OCI-LY1 (cell line): Measurements from ENCODE around the gene SFTA2.

Source experiments
- H2AFZ ChIP-seq: fragments of 200-600 bp; sonication (generic), shearing (Covaris generic); 2 replicates; pipeline ENCODE4 v1.6.0; 2014; ENCODE audit warnings: antibody characterized with exemption, mild to moderate bottlenecking, low read length
- H3F3A ChIP-seq: fragments of 200-600 bp; sonication (generic), shearing (Covaris generic); 2 replicates; pipeline ENCODE4 v1.6.0; 2014; ENCODE audit warnings: mild to moderate bottlenecking, antibody characterized with exemption, low read length, moderate library complexity; ENCODE audit not compliant: insufficient read depth
- H3K27ac ChIP-seq: fragments of 200-600 bp; sonication (generic); 2 replicates; pipeline ENCODE4 v1.5.1; 2014; ENCODE audit warnings: low read length, mixed run types, mild to moderate bottlenecking, low read depth; ENCODE audit not compliant: poor library complexity, severe bottlenecking
- H3K27me3 ChIP-seq: fragments of 200-600 bp; sonication (generic); 2 replicates; pipeline ENCODE4 v1.6.0; 2014; ENCODE audit warnings: antibody characterized with exemption, mild to moderate bottlenecking, low read length, moderate library complexity; ENCODE audit not compliant: insufficient read depth
- H3K36me3 ChIP-seq: fragments of 200-600 bp; sonication (generic); 2 replicates; pipeline ENCODE4 v1.6.1; 2014; ENCODE audit warnings: mild to moderate bottlenecking, antibody characterized with exemption, low read length, moderate library complexity, mixed read lengths; ENCODE audit not compliant: insufficient read depth
- H3K4me1 ChIP-seq: fragments of 200-600 bp; sonication (generic); 2 replicates; pipeline ENCODE4 v1.5.1; 2014; ENCODE audit warnings: mild to moderate bottlenecking, low read length, moderate library complexity; ENCODE audit not compliant: insufficient read depth, severe bottlenecking
- H3K4me2 ChIP-seq: fragments of 200-600 bp; sonication (generic), shearing (Covaris generic); 2 replicates; pipeline ENCODE4 v1.6.1; 2014; ENCODE audit warnings: low read length
- H3K4me3 ChIP-seq: fragments of 200-600 bp; sonication (generic); 2 replicates; pipeline ENCODE4 v1.5.1; 2014; ENCODE audit warnings: low read length, low read depth, mild to moderate bottlenecking, mixed read lengths; ENCODE audit not compliant: poor library complexity, severe bottlenecking
- H3K79me2 ChIP-seq: fragments of 200-600 bp; shearing (Covaris generic); 2 replicates; pipeline ENCODE4 v1.6.1; 2016; ENCODE audit warnings: mixed run types, low read length, mixed read lengths; ENCODE audit not compliant: insufficient read depth
- H3K9ac ChIP-seq: fragments of 200-600 bp; sonication (generic), shearing (Covaris generic); 2 replicates; pipeline ENCODE4 v1.6.1; 2014; ENCODE audit warnings: mild to moderate bottlenecking, low read length, mixed read lengths
- H3K9me2 ChIP-seq: fragments of 200-600 bp; sonication (generic), shearing (Covaris generic); 2 replicates; pipeline ENCODE4 v1.6.1; 2014; ENCODE audit warnings: low read depth, mild to moderate bottlenecking, low read length, mixed read lengths
- H3K9me3 ChIP-seq: fragments of 200-600 bp; shearing (Covaris generic); 2 replicates; pipeline ENCODE4 v1.6.1; 2014; ENCODE audit warnings: low read length, mixed read lengths
- H4K20me1 ChIP-seq: fragments of 200-600 bp; sonication (generic), shearing (Covaris generic); 2 replicates; pipeline ENCODE4 v1.6.0; 2016; ENCODE audit warnings: mild to moderate bottlenecking, low read length; ENCODE audit not compliant: insufficient read depth
- EZH2 ChIP-seq: fragments of 200-600 bp; sonication (generic), shearing (Covaris generic); IDR thresholded peaks from 2 replicates; pipeline ENCODE4 v1.8.0; 2017; ENCODE audit warnings: borderline replicate concordance, mixed run types, mild to moderate bottlenecking, antibody characterized with exemption, low read length, moderate library complexity, mixed read lengths
- TF ChIP-seq, protein P1 (sequence below): fragments of 200-600 bp; sonication (generic), shearing (Covaris generic); IDR thresholded peaks from 2 replicates; pipeline ENCODE4 v1.5.1; 2017; ENCODE audit warnings: mild to moderate bottlenecking, antibody characterized with exemption, low read length, moderate library complexity, mixed read lengths

The SFTA2 gene

DNA sequence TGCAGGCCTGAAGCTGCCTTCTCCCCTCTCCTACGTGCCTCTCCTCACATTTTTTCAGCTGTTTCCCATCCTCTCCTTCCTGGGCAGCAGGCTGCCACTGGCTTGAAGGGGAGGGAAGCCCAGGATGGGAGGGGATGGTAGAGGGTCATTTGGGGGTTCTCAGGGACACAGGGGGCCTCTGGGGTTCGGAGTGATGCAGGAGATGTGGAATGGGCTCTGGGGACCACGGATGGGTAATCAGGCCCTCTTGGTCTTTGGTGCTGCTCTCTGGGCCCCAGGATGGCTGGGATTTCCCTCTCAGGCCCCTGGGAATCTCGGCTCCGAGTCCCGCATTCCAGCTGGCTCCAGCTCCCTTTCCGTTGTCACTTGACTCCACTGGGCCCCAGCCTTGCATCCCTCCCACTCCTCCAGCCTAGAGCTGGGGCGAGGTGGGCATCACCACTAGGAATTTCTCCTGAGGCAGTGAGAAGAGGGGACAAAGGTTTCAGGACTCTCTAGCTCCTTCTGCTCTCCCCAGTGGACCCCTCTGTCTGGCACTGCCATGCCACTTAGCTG lies 49.7 kb downstream of the SFTA2 start:
- TF ChIP-seq EZH2: no peak
- TF ChIP-seq, protein P1, sequence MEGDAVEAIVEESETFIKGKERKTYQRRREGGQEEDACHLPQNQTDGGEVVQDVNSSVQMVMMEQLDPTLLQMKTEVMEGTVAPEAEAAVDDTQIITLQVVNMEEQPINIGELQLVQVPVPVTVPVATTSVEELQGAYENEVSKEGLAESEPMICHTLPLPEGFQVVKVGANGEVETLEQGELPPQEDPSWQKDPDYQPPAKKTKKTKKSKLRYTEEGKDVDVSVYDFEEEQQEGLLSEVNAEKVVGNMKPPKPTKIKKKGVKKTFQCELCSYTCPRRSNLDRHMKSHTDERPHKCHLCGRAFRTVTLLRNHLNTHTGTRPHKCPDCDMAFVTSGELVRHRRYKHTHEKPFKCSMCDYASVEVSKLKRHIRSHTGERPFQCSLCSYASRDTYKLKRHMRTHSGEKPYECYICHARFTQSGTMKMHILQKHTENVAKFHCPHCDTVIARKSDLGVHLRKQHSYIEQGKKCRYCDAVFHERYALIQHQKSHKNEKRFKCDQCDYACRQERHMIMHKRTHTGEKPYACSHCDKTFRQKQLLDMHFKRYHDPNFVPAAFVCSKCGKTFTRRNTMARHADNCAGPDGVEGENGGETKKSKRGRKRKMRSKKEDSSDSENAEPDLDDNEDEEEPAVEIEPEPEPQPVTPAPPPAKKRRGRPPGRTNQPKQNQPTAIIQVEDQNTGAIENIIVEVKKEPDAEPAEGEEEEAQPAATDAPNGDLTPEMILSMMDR: no peak
- H3F3A ChIP-seq: no peaks in the 10 kb centered on the region
- no peaks in the 10 kb centered on the region for H3K36me3 ChIP-seq
- no peak overlapping the region; the same call in 1 of the 2 replicates for H3K4me2 ChIP-seq
- no peaks in the 10 kb centered on the region for H3K9me3 ChIP-seq
- no peak overlapping the region for H3K4me3 ChIP-seq
- no peaks in the 10 kb centered on the region for H3K27me3 ChIP-seq
- no peaks in the 10 kb centered on the region for H4K20me1 ChIP-seq
- peaks cover 49% of the 10 kb centered on the region for H3K4me1 ChIP-seq
- no peak overlapping the region for H2AFZ ChIP-seq
- H3K9ac ChIP-seq: no peak overlapping the region
- no peak overlapping the region for H3K27ac ChIP-seq
- H3K79me2 ChIP-seq: no peaks in the 10 kb centered on the region
- H3K9me2 ChIP-seq: no peaks in the 10 kb centered on the region

DNA sequence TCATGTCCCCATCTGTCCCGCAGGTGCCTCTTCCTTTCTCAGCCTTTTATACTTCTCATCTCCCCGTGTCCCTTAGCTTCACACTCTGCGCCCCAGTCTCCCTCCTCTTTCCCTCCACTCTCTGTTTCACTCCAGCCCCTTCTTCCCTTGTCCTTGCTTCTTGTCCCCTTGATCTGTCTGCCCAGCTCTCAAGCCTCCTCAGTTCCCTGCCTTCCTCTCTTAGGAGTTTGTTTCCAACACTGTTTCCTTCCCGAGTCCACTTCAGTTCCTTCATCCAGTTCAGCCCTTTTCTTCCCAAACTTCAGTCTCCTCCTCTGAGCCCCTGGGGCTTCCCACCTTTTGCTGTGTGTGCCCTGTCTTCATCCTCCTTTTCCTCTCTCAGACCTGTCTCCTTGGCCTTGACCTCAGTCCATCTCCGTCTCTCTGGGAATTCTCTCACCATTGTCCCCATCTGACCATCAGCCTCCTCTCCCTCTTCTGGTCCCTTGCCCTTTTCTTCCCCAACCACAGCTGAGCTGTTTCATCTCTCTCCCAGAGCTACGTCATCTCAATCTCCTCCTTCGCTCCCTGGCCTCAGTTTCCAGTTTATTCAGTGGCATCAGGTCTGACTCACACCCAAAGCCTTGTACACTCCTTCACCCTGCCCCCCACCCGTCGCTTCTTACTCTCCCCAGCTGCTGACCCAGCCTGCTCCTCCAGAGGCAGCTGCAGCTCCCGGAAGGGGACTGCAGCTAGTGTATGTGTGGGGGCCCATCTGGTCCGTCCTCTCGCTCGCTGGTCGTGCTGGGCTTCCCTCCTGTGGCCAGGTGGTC lies 50.4 kb downstream of the SFTA2 start:
- no peaks in the 10 kb centered on the region for H3K36me3 ChIP-seq
- no peak overlapping the region for H3K9ac ChIP-seq
- no peak overlapping the region for H2AFZ ChIP-seq
- no peak overlapping the region for H3K4me3 ChIP-seq
- H3K4me2 ChIP-seq: no peak overlapping the region; the same call in 1 of the 2 replicates
- no peaks in the 10 kb centered on the region for H3K27me3 ChIP-seq
- no peaks in the 10 kb centered on the region for H4K20me1 ChIP-seq
- peaks cover 49% of the 10 kb centered on the region for H3K4me1 ChIP-seq
- H3K9me3 ChIP-seq: no peaks in the 10 kb centered on the region
- no peaks in the 10 kb centered on the region for H3K9me2 ChIP-seq
- no peak overlapping the region for H3K27ac ChIP-seq
- TF ChIP-seq, protein P1: no peak
- TF ChIP-seq EZH2: no peak
- no peaks in the 10 kb centered on the region for H3F3A ChIP-seq
- no peaks in the 10 kb centered on the region for H3K79me2 ChIP-seq
